ENCODE data around the gene HSPB3.
"Not testable (repeated sequence)": the region's sequence is repeated elsewhere in the genome, so short reads cannot be mapped to it uniquely, and the experiment has no call there.

Gene HSPB3

GRCh38 chr5:54455413-54456157 is at the start of gene HSPB3:
TSS of gene HSPB3 (plus strand) at chr5:54455699. CDS start at chr5:54455790, 91 bp downstream.
- DNase-seq (ENCODE audit: low read depth in 2 of 2), result no peak

DNA sequence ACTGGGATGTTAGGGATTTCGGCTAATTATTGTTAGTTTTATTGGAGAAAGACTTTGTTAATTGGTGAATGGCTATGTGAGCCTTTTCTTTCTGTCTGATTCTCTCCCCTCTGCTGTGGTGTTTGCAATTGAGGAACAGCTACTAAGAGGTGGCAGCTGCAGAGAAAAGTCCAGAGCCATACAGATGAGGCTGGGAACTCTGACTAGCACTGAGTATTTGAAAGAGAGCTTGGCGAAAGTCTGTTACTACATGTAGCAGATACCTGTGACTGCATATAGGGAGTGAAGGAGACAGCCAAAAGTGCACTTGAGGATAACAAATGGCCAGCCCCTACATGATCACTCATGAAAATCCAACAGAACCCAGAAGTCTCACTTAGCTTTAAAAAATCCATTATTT is 44.3 kb upstream of the HSPB3 start:
- no peak for DNase-seq (ENCODE audit: low read depth in 2 of 2)

DNA sequence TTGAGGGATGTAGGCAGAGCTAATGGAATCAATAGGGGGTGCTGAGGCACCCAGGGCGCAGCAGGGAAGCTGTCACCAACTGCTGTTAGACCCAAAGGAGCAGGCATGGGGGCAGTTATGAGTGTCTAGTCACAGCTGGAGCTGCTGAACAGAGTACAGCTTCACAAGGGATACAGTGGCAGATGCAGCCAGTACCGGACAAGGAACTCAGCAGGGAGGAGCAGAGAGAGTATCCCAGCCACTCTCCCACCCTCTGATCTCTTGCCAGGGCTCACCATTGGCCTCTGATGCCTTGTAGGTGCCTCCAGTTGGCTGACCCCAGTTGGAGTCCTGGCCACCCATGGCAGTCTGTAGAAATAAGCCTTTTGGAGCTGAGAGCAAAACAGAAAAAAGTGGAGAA is 42.6 kb upstream of the HSPB3 start:
- no peak for DNase-seq (ENCODE audit: low read depth in 2 of 2)

DNA sequence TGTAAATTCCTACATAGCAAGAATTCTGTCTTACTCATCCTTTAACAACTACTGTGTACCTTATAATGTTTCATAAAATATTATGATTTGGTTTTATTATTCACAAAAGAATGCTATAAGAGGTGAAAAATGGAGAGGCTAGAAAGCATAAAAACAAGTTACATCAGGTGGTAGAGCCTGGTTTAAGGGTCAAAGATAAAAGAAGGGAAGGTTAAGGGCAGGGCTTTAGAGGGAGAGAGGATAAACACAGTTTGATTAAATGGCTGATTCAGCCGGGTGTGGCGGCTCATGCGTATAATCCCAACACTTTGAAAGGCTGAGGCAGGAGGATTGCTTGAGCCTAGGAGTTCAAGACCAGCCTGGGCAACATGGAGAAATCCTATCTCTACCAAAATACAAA is 40.4 kb upstream of the HSPB3 start:
- no peak for DNase-seq (ENCODE audit: low read depth in 2 of 2)

- DNase-seq (ENCODE audit: low read depth in 2 of 2), result no peak
These were observed 39.5 kb upstream of the HSPB3 start for GRCh38 chr5:54415896-54416601.

DNA sequence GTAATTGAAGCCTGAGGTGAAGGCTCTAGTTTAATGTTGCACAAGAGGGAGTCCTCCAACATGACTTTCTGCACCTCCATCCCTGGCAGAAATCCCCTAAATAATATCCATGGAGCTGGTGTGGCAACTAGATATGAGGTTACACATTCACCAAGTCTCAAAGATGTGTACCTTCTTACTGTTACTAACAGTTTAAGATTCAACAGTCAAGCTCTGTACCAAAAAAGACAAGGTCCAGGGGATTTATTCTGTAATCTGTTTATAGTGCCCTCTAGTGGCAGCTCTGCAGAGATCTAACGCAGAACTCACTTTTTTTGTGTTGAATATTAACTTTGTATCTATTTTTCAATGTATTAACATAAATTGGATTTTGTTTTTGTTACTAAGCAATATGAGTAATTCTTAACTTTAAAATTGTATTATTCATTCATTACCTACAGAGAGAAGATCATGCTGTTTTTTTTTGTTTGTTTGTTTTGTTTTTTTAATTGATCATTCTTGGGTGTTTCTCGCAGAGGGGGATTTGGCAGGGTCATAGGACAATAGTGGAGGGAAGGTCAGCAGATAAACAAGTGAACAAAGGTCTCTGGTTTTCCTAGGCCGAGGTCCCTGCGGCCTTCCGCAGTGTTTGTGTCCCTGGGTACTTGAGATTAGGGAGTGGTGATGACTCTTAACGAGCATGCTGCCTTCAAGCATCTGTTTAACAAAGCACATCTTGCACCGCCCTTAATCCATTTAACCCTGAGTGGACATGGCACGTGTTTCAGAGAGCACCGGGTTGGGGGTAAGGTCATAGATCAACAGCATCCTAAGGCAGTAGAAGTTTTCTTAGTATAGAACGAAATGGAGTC is 35.7 kb upstream of the HSPB3 start:
- DNase-seq (ENCODE audit: low read depth in 2 of 2), result not testable (repeated sequence)

- not testable (repeated sequence) for DNase-seq (ENCODE audit: low read depth in 2 of 2)
These were observed 35.0 kb upstream of the HSPB3 start for GRCh38 chr5:54420511-54420910.

DNA sequence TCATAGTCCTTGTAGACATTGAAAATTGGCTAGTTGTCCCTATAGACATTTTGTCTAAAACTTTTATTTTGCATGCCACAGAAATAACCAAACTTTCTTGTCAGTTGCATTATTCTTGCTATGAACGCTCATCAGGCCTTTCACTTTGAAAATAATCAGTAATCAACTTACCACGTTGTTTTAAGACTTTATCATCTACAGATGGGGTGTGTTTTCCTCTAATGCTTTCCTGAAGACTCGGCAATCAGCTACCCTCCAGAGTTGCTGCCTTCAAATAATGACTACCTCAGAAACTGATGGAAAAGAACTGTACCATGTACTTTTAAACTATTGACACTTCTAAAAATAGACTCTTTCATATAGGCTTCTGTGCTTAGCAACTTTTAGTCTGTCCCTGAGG is 33.5 kb upstream of the HSPB3 start:
- DNase-seq (ENCODE audit: low read depth in 2 of 2), result no peak

- DNase-seq (ENCODE audit: low read depth in 2 of 2), result no peak
These were observed 30.2 kb upstream of the HSPB3 start for GRCh38 chr5:54425258-54425657.

- DNase-seq (ENCODE audit: low read depth in 2 of 2), result no peak
These were observed 29.3 kb upstream of the HSPB3 start for GRCh38 chr5:54426209-54426608.

DNA sequence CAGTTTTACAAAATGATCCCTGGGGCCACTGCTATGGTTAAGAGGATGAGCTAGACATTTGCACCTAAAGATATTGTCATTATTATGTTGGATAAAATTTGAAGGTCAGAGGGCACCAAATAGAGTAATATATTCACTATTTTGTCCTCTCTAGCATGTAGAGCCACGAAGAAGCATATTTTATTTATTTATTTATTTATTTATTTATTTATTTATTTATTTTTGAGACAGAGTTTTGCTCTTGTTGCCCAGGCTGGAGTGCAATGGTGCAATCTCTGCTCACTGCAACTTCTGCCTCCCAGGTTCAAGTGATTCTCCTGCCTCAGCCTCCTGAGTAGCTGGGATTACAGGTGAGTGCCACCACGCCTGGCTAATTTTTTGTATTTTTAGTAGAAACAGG is 20.8 kb upstream of the HSPB3 start:
- DNase-seq (ENCODE audit: low read depth in 2 of 2), result not testable (repeated sequence)

DNA sequence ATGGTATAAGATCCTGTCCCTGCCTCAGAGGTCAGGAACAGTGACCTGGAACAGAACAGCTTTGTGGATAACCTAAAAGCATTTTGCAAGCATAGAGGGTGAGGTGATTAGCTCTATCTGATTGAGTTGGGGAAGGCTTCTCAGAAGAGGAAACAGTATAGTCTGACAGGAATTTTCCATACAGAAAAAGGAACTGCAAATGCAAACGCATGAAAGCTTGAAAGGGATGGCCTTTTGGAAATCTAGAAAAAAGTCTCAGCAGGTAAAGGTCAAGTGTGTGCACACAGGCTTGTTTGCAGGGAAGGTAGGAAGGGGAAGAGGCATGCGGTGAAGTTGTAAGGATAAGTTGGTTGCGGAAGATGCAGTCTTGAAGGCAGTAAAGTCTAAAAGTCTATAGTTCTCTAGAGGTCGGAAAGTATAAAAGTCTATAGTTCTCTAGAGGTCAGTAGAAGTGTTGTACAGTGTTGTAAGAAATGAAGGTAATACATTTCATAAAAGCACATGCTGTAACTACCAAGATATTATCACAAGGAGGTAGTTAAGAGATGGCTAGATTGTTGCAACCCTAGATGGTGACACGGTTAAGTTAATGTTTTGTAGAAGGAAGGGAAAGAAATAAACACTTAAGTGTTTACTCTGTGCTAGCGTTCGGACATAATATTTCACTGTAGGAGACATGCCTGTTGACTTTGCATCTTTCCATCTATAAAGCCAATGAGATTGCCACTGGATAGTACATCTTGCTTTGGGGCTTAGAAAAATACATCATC is 16.7 kb upstream of the HSPB3 start:
- DNase-seq (ENCODE audit: low read depth in 2 of 2), result no peak

DNA sequence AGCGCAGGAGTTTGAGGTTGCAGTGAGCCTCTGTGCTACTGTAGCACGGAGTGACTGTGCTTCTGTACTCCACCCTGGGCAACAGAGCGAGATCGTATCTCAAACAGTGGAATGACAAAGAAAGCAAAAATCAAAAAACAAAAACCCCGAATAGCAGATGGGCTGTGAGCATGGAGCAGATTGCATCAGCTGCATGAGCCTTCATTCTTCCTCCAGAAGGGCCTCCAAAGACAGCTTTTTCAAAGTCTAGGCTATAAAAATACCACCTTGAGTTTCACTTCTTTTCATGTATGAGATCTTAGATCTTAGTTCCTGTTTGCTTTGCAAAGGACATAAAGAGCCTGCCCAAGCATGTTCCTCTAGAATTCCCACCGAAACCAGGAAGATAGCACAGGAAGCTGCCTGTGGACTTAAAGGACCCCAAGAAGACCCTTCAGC is 15.0 kb upstream of the HSPB3 start:
- DNase-seq (ENCODE audit: low read depth in 2 of 2), result no peak

DNA sequence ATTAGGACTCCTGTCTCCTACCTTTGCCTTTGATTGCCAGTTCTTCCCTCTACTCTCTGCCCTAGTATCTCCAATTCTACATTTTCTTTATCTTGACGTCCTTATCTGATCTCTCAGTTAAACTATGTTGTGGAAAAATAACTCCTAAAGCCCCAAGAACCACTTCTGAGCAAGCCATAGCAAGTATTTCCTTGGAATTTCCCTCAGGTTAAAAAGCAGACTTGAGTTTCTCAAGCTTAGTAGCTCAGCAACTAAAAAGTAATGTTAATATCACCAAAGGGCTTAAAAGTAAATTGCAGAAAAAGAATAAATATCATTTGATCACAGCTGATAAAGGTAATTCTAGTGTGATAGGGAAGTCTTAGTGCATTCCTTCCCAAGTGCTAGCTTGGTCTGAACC is 13.2 kb upstream of the HSPB3 start:
- DNase-seq (ENCODE audit: low read depth in 2 of 2), result no peak

GRCh38 chr5:54443270-54443669 is 12.2 kb upstream of the HSPB3 start:
- no peak for DNase-seq (ENCODE audit: low read depth in 2 of 2)

- DNase-seq (ENCODE audit: low read depth in 2 of 2), result no peak
These were observed 9.7 kb upstream of the HSPB3 start for GRCh38 chr5:54445691-54446378.

DNA sequence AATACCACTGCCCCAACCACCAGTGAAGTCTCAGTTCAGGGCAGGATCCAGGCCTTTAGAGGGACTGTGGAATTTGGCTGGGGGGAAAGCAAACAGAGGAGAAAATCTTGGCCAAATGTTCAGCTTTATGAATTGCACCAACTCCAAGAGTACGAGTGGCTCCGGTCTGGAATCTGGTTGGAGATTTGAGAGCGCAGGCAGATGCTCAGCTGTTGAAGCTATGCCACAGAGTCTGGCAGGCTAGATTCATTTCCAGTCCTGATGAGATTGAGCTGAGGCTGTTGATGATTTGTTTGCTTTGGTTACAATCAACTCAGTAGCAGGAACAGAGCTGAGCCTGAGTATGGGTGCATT is 9.1 kb upstream of the HSPB3 start:
- DNase-seq (ENCODE audit: low read depth in 2 of 2), result no peak

GRCh38 chr5:54449923-54450322 is 5.6 kb upstream of the HSPB3 start:
- DNase-seq (ENCODE audit: low read depth in 2 of 2), result no peak

DNA sequence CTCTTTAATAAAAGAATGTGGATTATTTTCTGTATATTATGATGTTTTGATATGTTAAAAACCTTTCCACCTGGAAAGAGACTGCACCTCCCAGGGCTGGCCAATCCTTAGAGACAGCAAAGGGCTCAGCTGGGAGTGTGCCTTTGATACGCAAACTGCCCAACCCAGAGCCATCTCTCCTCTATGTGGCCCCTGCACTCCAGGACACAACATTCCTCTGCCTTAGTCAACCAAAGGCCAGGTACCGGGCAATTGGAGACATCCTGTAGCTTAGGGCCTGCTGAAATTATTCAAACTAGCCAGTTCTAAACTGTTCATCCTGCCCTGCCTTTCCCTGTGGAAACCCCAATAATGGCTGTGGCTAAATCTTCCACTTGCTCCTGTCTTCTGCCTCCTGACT is 5.0 kb upstream of the HSPB3 start:
- DNase-seq (ENCODE audit: low read depth in 2 of 2), result no peak

DNA sequence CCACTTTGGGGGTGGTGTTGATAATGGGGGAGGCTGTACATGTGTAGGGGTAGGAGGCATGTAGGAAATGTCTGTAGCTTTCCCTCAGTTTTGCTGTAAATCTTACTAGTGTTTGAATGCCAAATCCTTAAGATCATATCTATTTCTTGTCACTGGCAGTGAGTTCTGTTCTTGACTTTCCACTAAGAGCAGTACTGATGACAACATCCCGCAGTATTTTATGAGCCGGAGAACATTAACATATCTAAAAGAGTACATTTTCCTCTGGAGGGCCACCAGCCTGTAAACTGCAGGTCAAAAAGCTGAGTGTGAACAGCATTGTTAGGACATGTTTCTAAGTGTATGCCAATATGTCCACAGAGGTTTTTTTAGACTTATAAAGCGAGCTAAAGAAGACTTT is 2.5 kb upstream of the HSPB3 start:
- DNase-seq (ENCODE audit: low read depth in 2 of 2), result no peak

- DNase-seq (ENCODE audit: low read depth in 2 of 2), result no peak
These were observed 897 bp upstream of the HSPB3 start for GRCh38 chr5:54454602-54455001.
